ENCODE data around the gene SORT1.
"Not testable (repeated sequence)": the region's sequence is repeated elsewhere in the genome, so short reads cannot be mapped to it uniquely, and the experiment has no call there.

SORT1 gene

DNA sequence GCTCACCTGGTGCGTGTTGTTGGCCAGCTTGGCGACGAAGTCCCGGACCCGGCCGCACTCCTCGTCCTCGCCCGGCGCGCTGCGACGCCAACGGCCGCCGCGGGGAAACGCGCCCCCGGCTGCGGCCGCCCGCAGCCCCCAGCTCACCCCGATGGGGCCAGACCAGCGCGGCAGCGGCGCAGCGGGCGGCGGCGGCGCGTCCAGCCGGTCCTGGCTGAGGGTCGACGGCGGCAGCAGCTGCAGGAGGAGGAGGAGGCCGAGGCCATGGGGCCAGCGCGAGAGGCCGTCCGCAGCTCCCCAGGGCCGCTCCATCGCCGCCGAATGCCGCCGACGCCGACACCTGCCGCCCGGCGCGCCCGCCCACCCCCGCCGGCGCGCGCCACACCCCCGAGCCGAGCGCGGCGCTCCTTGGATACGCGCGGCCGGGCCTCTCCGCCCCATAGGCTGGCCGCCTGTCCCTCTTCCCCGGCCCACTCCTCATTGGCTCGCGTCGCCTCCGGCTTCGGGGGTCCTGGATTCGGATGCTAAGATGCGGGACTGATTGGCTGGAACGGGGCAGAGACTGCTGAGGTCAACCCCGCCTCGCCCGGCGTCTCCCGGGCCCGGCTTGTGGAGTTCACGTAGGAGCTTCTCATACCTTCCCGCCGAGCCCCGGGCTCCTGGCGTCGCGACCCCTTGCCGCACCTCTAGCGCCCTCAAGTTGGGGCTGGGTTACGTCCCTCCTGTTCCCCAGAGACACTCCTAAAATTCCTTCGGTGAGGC lies at the start of gene SORT1:
SORT1 (minus strand) TSS at position 338 of the 762 bp plus-strand sequence; CDS start at position 312, 26 bp downstream.
- peak; percentile 23 to 30 for DNase-seq (ENCODE audit: low read depth in 2 of 2)

DNA sequence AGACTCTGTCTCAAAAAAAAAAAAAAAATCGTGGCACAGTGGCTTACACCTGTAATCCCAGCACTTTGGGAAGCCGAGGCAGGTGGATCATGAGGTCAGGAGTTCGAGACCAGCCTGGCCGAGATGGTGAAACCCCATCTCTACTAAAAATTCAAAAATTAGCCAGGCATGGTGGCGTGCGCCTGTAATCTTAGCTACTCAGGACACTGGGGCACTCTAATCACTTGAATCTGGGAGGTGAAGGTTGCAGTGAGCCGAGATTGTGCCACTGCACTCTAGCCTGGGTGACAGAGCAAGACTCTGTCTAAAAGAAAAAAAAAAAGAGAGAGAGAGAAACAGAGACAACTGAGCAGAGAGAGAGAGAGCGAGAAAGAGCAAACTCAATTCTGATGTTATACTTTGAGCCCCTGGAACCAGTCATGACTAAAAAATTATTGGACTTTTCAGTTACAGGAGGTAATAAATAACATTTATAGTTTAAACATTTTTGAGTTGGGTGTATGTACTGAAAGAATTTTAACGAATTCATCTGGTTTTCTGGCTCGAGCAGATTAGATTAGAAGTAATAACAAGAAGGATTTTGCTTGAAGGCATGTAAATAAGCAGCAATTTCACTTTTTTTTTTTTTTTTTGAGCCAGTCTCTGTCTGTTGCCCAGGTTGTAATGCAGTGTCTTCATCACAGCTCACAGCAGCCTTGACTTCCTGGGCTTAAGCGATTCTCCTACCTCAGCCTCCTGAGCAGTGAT lies 48.4 kb upstream of the SORT1 start:
- DNase-seq (ENCODE audit: low read depth in 2 of 2) = not testable (repeated sequence)

DNA sequence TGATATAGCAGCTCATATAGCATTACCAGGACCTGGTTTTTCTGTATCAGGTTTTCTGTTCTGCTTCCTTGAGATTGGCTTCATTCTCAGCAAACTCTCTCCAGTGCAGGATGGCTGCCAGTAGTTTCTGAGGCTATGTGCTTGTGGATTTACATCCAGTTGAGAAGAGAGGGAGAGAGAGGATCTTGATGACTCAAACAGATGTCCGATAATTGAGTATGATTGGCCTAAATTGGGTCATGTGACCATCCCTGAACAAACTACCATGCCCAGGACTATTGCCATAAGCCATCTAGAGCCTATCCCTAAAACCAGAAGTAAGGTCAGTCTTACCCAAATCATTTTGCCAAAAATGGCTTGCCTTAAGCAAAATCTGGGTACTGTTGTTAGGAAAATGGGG lies 46.6 kb upstream of the SORT1 start:
- no peak for DNase-seq (ENCODE audit: low read depth in 2 of 2)

DNA sequence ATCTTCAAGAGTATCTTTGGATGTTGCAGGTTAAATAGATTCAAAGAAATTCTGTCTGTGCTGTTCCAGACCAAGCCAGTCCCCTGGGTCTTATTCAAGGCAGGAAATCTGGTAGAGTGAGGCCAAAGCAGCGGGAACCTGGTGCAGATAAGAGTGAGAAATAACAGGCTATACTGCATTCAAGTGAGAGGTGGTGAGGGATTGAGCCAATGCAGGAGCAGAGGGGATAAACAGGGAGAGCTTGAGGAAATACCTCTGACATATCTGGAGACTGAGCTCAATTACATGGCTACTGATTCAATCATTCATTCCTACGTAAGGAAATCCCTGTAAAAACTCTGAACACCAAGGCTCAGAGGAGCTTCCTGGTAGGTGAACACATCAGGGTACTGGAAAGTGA lies 45.8 kb upstream of the SORT1 start:
- no peak for DNase-seq (ENCODE audit: low read depth in 2 of 2)

DNA sequence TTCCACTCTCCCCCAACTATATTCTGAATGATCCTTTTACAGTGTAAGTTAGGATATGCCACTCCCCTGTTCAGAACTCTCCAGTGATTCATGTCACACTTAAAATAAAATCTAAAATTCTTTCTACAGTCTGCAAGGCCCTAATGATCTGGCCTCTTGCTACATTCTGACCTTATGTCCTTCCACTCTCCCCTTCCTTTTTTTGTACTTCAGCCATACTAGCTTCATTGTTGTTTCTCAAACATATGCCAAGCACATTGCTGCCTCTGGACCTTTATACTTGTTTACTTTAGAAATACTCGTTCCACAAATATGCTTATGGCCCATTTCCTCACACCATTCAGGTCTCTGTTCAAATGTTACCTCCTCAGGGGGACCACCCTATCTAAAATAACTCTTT lies 43.4 kb upstream of the SORT1 start:
- DNase-seq (ENCODE audit: low read depth in 2 of 2) = no peak

DNA sequence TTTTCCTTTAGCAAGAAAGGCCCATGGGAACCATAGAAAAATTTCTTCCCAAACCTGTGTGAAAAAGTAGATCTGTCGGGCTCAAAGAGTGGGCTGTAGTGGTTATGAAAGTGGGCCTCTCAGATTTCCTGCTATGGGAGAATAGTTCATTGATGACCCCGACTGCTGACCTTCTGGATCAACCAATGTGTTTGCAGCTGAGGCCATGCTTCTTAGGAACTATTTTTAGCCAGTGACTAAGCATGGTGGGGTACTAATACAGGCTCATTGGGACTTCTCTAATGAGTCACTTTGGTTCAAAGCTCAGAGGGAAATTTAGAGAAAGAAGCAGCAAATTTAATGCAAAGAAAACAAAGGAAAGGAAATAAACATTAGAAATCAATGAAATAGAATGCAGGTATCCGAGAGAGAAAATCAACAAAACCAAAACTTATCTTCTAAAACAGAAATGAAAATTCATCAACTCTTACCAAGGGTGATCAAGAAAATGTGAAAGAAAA lies 41.1 kb upstream of the SORT1 start:
- no peak for DNase-seq (ENCODE audit: low read depth in 2 of 2)

DNA sequence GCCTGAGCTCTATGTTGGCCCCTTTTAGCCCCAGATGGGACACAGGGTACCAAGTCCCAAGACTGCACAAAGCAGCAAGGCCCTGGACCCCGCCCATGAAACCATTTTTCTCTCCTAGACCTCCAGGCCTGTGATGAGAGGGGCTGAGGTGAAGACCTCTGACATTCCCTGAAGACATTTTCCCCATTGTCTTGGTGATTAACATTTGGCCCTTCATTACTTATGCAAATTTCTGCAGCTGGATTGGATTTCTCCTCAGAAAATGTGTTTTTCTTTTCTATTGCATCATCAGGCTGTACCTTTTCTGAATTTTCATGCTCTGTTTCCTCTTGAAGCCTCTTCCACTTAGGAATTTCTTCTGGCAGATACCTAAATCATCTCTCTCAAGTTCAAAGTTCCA lies 36.8 kb upstream of the SORT1 start:
- no peak for DNase-seq (ENCODE audit: low read depth in 2 of 2)

DNA sequence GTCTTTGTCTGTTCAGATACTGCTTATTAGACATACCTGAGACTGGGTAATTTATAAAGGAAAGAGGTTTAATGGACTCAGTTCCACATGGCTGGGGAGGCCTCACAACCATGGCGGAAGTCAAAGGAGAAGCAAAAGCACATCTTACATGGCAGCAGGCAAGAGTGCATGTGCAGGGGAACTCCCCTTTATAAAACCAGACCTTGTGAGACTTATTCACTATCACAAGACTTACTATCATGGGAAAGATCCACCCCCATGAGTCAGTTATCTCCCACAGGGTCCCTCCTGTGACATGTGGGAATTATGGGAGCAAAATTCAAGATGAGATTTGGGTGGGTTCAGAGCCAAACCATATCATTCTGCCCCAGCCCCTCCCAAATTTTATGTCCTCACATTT lies 35.6 kb upstream of the SORT1 start:
- DNase-seq (ENCODE audit: low read depth in 2 of 2) = no peak

DNA sequence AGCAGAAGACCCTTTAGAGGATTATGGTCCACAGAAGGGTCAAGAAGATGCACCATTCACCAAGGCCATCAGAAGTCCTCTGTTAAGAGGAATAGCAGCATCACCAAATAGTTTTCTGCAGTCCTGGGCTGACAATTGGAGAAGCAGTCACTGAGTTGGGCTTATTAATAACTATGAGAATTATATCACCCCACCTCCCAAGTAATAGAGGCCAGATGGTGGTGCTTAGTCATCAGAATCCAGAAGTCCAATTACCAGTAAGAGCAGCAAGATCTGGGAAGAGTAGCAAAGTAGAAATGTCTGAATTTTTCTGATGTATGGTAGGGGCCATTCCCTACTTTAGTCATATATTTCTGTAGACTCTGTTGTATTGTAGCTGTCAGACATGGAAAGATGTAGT lies 34.6 kb upstream of the SORT1 start:
- DNase-seq (ENCODE audit: low read depth in 2 of 2) = no peak

DNA sequence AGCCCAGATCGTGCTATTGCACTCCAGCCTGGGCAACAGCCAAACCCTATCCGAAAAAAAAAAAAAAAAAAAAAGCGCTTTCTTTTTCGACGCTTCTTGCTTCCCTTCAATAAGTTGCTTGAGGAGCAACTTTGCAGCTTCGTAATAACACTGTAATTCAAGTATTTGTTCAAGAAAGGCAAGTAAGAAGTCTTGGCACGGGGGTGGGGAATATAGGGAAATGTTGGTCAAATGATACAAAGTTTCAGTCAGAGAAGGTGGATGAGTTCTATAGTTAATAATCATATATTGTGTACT lies 29.4 kb upstream of the SORT1 start:
- no peak for DNase-seq (ENCODE audit: low read depth in 2 of 2)

DNA sequence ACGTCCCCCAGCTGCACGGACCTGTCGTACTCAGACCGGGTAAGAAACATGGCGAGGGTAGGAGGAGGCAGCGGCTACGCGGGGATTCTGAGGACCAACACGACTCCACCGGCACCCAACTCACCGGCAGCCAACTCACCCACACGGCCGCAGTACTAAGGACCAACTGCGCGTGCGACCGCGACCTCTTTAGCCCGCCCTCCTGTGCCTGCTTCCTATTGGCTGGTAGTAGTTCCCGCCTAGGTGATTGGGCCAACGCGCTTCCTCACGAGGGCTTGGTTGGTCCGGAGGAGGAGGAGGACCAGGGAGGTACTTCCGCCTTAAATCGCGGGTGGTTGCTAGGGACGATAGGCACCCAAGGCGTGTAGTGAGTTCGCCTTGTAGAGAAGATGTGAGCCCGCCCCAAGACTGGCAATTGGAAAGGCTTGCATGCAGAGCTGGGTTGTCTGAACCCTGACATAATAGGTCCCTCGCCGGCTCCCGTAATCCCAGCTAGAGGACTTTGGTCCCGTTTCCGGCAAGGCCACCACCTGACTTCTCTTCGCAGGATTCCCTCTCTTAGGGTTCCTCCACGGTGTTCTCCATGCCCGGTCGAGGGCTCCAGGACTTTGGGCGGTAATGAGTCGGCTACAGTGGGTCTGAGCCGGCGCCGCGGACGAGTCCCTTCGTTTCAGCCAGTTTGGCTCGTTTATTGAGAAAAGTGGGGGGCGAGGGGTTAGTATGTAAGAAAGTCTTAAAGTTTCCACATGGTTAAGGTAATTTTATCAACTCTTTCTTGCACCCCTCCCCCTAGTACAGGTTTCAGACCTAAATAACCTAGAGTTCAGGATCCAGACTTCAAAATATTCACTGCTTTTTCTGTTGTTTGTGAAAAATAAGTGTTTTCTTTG lies 28.8 kb upstream of the SORT1 start, which contains the start of gene PSMA5:
PSMA5 (minus strand) TSS at position 168 of the 890 bp plus-strand sequence; CDS start at position 50, 118 bp downstream.
- DNase-seq (ENCODE audit: low read depth in 2 of 2) = peak; percentile 88 to 89

DNA sequence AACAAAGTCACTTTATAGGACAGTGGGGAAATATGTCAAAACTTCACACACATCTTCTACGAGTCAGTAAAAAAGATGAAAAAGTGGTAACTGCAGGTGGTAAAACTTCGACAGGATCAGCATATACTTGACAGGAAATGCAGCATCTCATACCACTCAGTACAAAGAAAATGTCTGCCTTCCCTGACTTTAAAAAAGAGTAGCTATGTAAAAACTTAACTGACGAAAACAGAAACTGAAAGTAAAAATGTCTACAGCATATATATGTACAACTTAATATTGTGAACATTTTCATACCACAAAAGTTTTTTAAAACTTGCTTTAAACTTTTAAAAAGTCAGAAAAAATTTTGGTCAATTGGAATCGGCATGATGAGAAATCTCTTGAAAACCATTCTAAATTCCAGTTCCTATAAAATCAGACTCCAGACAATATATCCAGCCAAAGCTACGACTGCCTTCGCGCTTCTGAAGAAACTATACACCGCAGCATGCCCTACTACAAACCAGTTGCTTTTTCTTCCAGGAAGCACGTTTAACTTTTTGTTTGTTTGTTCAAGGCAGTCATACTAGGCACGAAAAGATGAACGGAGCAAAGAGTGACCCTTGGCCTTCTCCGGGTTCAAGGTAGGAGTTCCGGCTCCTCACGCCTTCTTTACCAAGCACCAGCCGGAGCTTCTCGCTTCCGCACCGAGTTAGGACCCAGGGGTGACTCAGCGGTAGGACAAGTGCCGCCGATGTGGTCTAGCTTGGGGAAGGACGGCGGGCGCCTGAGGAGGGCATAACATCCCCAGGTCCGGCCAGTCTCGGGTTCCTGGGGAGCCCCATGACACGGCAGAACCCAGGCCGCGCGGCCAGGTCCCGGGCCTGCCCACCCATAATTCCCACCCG lies 27.9 kb upstream of the SORT1 start:
- DNase-seq (ENCODE audit: low read depth in 2 of 2) = peak in 1 of 2 donors; percentile 35

DNA sequence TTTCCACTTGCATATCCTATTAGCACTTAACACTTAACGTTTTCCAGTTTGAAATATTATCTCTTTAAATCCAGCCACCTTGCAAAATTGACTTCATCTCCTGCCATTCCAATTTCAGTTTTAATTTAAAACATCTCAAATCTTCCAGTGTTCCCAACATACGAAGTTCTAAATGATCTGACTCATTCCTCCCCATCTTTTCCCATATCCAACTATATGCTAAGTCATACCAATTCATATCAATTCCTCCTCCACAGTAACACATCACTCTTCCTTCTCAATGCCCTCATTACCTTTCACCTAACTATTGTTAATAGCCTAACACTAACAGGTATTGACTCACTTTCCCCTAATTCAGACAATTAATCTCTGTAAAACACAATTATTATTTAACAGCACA lies 25.8 kb upstream of the SORT1 start:
- DNase-seq (ENCODE audit: low read depth in 2 of 2) = no peak

DNA sequence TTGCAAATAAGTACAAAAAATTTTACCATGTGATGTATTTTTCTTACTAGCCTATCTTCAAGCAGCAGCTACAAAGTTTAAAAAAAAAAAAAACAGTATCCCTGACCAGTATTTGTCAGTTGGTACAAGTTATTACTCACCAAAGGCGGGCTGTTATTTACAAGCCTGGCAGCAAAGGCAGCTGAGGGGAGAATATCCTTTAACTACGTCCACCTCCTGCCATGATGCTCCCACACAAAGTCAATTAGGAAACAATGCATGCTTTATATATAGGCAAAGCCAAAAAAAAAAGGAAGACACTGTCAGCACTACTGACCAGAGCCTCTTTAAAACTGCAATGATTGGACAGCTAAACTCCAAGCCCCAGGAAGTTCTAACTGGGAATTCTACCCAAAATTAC lies 14.8 kb upstream of the SORT1 start:
- DNase-seq (ENCODE audit: low read depth in 2 of 2) = no peak

DNA sequence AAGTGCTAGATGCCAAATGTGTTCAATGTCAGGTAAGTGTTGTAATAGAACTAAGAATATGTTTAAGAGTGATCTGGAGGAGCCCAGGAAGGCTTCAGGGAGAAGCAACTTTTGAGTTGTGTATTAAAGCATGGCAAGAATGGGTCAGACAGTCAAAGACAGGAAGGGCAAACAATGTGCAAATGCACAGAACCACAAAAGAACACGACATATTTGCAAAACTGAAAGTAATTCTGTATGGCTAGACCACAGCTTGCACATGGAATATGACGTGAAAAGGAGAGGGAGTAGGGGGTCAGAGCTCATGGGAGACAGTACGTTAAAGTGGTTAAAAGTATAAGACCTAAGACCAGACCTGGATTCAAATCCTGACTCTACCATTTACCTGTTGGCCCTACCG lies 7.1 kb upstream of the SORT1 start:
- no peak for DNase-seq (ENCODE audit: low read depth in 2 of 2)

DNA sequence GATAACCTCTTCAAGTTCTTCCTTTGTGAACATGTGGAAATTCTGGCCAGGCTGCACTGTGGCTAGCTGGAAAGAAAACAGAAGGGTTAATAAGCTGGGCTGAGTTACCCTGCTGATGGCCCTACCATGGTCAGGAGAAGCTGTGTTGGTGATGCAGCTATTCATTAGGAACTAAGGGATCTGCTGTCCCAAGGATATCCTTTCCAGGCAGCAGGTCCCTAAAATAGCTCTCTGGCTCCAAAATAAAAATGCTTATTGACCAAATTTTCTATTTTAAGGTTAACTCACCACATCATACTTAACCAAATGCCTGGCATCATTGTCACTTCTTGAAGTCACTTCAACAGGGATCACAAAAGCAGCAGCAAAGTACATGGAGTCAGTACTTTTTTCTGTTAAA lies 4.3 kb upstream of the SORT1 start:
- no peak for DNase-seq (ENCODE audit: low read depth in 2 of 2)

DNA sequence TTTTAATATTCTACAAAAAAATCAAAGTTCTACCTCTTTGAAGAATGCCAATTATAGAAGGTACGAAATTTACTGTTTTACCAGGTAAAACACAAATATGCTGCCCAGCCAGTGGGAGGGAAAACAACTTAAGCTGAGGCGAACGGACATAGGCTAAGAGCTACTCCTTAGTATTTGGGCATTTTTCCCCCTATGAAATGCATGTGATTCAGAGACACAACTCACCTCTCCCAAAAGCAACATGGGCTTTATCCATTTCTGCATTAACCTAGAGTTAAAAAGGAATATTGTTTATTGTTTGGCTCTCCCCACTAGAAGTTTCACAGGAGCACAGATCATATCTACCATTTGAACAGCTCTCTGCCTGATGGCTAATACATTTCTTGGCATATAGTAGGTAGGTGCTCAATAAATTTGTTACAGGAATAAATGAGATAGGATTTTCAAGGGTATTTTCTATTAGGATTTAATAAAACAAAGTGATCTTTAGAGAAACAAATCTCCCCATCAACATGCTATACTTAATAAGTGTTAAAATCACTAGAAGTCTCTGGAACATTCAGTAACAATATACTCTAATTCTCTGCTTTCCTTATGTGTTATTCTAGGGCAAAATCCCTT lies 2.4 kb upstream of the SORT1 start:
- DNase-seq (ENCODE audit: low read depth in 2 of 2) = no peak

DNA sequence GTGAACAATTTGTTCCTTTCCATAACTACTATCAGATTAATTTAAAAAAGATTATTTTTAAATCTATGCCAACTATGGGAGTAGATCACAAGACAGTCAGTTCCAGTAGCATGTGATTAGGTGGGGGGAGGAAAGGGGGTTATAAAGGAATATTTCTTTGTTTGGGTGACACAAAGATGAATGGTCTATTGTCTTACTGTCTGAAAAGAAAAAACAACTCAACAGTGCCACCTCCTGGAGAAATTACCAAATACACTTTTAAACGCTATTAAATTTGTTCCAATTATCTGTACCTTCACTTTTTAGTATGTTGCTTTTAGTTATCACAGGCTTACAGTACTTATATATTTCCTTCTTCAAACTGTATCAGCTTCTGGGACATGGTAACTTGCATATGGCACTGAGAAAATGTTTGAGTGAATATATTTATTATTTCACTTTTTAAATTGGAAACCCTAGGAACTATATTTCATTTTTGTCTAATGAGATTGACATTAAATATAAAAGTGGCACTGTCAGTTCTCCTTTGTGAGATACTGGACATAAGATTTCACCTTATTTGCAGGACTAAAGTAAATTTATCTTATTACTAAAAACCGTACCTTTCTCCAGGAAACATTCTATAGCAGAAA lies 1.7 kb upstream of the SORT1 start:
- DNase-seq (ENCODE audit: low read depth in 2 of 2) = no peak

DNA sequence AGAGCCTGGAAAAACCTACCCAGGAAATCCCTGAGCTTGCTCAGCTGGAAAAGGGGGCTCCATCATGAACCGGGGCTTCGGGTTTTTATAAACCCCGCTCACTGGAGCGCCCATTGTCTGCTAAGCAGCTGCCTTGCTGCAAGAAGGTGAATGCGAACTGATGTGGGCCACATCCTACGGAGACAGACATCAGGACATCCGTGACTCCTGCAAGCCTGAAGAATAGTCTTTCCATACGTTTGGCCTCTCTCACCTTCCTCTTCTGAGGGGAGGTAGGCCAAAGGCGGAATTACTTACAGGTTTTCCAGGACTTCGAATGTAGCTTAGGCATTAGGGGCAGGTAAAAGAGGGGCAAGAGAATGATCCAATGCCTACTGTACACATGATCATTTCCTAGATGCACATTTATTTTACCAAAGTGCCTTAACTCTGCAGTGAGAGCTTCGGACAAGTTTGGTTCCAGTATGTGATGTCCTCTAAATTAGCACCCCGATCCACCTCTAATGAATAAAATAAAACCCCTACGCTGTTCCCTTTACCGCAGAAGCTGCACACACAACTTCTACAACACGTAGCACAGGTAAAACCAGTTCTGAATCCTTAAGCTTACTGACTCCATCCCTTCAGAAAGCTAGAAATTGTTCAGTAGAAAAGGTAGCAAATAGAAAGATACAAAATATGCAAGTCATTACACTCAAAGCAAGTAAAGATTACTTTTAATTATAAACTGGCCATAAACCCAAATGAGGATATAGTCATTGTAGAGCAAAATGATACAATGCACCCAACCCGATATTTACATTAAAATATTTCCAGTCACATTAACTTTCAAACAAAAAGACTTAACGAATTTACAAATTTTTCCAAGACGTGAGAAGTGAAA lies 866 bp upstream of the SORT1 start:
- no peak for DNase-seq (ENCODE audit: low read depth in 2 of 2)

Measured in stimulated activated CD8-positive, alpha-beta memory T cell treated with anti-CD3 and anti-CD28 coated beads, Interleukin-7, amount 100 ng/mL, for 1 hour (primary cell).